Loucy (cell line): ENCODE results near the gene PRIMPOL.
A peak's percentile ranks its signal among the peaks of the same experiment; 100 is the strongest.

Source experiments
- H2AFZ ChIP-seq: fragments of 200-600 bp; sonication (generic); 2 replicates; pipeline ENCODE4 v1.6.0; 2016; ENCODE audit warnings: antibody characterized with exemption, mild to moderate bottlenecking, low read length, moderate library complexity
- H3F3A ChIP-seq: fragments of 200-600 bp; 2 replicates; pipeline ENCODE4 v1.6.0; 2016; ENCODE audit warnings: antibody characterized with exemption, low read depth, mild to moderate bottlenecking
- H3K27me3 ChIP-seq: fragments of 200-600 bp; sonication (generic); 2 replicates; pipeline ENCODE4 v1.6.1; 2014; ENCODE audit warnings: low read length, mild to moderate bottlenecking; ENCODE audit not compliant: insufficient read depth, poor library complexity, severe bottlenecking
- H3K36me3 ChIP-seq: fragments of 200-600 bp; sonication (generic); 2 replicates; pipeline ENCODE4 v1.6.1; 2016; ENCODE audit warnings: low read length; ENCODE audit not compliant: insufficient read depth
- H3K4me1 ChIP-seq: fragments of 200-600 bp; sonication (generic); 2 replicates; pipeline ENCODE4 v1.5.1; 2014; ENCODE audit warnings: low read length, mild to moderate bottlenecking; ENCODE audit not compliant: insufficient read depth, poor library complexity, severe bottlenecking
- H3K4me2 ChIP-seq: fragments of 200-600 bp; sonication (generic); 2 replicates; pipeline ENCODE4 v1.6.0; 2014; ENCODE audit warnings: antibody characterized with exemption, low read length, low read depth, mild to moderate bottlenecking; ENCODE audit not compliant: poor library complexity, severe bottlenecking
- H3K4me3 ChIP-seq: fragments of 200-600 bp; sonication (generic); 2 replicates; pipeline ENCODE4 v1.5.1; 2014; ENCODE audit warnings: low read length, mild to moderate bottlenecking, mixed read lengths; ENCODE audit not compliant: poor library complexity, severe bottlenecking
- H3K79me2 ChIP-seq: fragments of 200-600 bp; sonication (generic); 2 replicates; pipeline ENCODE4 v1.6.1; 2014; ENCODE audit warnings: low read length; ENCODE audit not compliant: insufficient read depth
- H3K9ac ChIP-seq: fragments of 200-600 bp; sonication (generic); 2 replicates; pipeline ENCODE4 v1.6.0; 2014; ENCODE audit warnings: mild to moderate bottlenecking, low read depth, low read length, moderate library complexity; ENCODE audit not compliant: poor library complexity, severe bottlenecking
- H3K9me2 ChIP-seq: fragments of 200-600 bp; sonication (generic); replicated peaks from 2 replicates; pipeline ENCODE4 v1.6.1; 2016; ENCODE audit warnings: low read depth, low read length, mixed read lengths
- H3K9me3 ChIP-seq: fragments of 200-600 bp; sonication (generic); 2 replicates; pipeline ENCODE4 v1.6.1; 2014; ENCODE audit warnings: mild to moderate bottlenecking, antibody characterized with exemption, low read length, low read depth; ENCODE audit not compliant: insufficient read depth
- H4K20me1 ChIP-seq: fragments of 200-600 bp; sonication (generic); 2 replicates; pipeline ENCODE4 v1.6.0; 2014; ENCODE audit warnings: antibody characterized with exemption, low read length, mild to moderate bottlenecking; ENCODE audit not compliant: insufficient read depth, poor library complexity, severe bottlenecking
- CTCF ChIP-seq: fragments of 200-600 bp; sonication (generic); conservative IDR thresholded peaks from 2 replicates; pipeline ENCODE4 v1.5.1; 2014; ENCODE audit warnings: mild to moderate bottlenecking, antibody characterized with exemption, low read length
- EZH2phosphoT487 ChIP-seq: fragments of 200-600 bp; IDR thresholded peaks from 2 replicates; pipeline ENCODE4 v1.6.1; 2018; ENCODE audit warnings: antibody characterized with exemption, mild to moderate bottlenecking, moderate library complexity, borderline replicate concordance

PRIMPOL gene

GRCh38 chr4:184674011-184674410, 24.5 kb downstream of the PRIMPOL start:
- no peak overlapping the region for H3K9ac ChIP-seq
- H3K27me3 ChIP-seq: no peaks in the 10 kb centered on the region
- H3K79me2 ChIP-seq: no peaks in the 10 kb centered on the region
- no peaks in the 10 kb centered on the region; the same call in 1 of the 2 replicates for H3F3A ChIP-seq
- H3K36me3 ChIP-seq: 0 out of 2 replicates have a peak, but pooled peaks cover 11% of the 10 kb centered on the region
- H3K4me3 ChIP-seq: no peak overlapping the region
- no peaks in the 10 kb centered on the region for H4K20me1 ChIP-seq
- peaks cover 21% of the 10 kb centered on the region for H3K4me1 ChIP-seq
- no peaks in the 10 kb centered on the region for H3K9me3 ChIP-seq
- H3K4me2 ChIP-seq: no peak overlapping the region
- H2AFZ ChIP-seq: no peak overlapping the region
- TF ChIP-seq EZH2phosphoT487 (no peak), CTCF (no peak)
- H3K9me2 ChIP-seq: no peaks in the 10 kb centered on the region

- H3K4me2 ChIP-seq: no peak overlapping the region
- H3K27me3 ChIP-seq: no peaks in the 10 kb centered on the region
- H3K9ac ChIP-seq: no peak overlapping the region
- TF ChIP-seq EZH2phosphoT487 (no peak), CTCF (no peak)
- peaks cover 11% of the 10 kb centered on the region for H3K4me1 ChIP-seq
- no peaks in the 10 kb centered on the region for H3K9me3 ChIP-seq
- H3K4me3 ChIP-seq: no peak overlapping the region
- H3K9me2 ChIP-seq: no peaks in the 10 kb centered on the region
- H2AFZ ChIP-seq: no peak overlapping the region
- H3K36me3 ChIP-seq: 0 out of 2 replicates have a peak, but pooled peaks cover 11% of the 10 kb centered on the region
- H3K79me2 ChIP-seq: no peaks in the 10 kb centered on the region
- no peaks in the 10 kb centered on the region for H4K20me1 ChIP-seq
- no peaks in the 10 kb centered on the region; the same call in 1 of the 2 replicates for H3F3A ChIP-seq
Observed at GRCh38 chr4:184675018-184675417, 25.5 kb downstream of the PRIMPOL start.

GRCh38 chr4:184675821-184676492, 26.4 kb downstream of the PRIMPOL start:
- no peak overlapping the region for H3K4me3 ChIP-seq
- H3K9ac ChIP-seq: no peak overlapping the region
- peak overlapping the region; percentile 30 for H3K4me2 ChIP-seq
- H3K9me2 ChIP-seq: no peaks in the 10 kb centered on the region
- no peaks in the 10 kb centered on the region for H4K20me1 ChIP-seq
- H3K9me3 ChIP-seq: no peaks in the 10 kb centered on the region
- no peaks in the 10 kb centered on the region for H3K79me2 ChIP-seq
- TF ChIP-seq EZH2phosphoT487 (no peak), CTCF (no peak)
- peaks cover 9% of the 10 kb centered on the region for H3K4me1 ChIP-seq
- no peaks in the 10 kb centered on the region for H3K27me3 ChIP-seq
- H2AFZ ChIP-seq: no peak overlapping the region
- 0 out of 2 replicates have a peak, but pooled peaks cover 11% of the 10 kb centered on the region for H3K36me3 ChIP-seq
- H3F3A ChIP-seq: no peaks in the 10 kb centered on the region; the same call in 1 of the 2 replicates
